Measurements from ENCODE around the gene DIO2. TPM values are rescaled to one million over a fixed set of nuclear protein-coding genes. Genes with fewer than 3 reads are reported as not detected.

The DIO2 gene
- total and polyA plus RNA-seq, 9 of the 15 experiments (the other 6 are each of a cell fraction or from before 2014, with no cell fraction given): not detected

DNA sequence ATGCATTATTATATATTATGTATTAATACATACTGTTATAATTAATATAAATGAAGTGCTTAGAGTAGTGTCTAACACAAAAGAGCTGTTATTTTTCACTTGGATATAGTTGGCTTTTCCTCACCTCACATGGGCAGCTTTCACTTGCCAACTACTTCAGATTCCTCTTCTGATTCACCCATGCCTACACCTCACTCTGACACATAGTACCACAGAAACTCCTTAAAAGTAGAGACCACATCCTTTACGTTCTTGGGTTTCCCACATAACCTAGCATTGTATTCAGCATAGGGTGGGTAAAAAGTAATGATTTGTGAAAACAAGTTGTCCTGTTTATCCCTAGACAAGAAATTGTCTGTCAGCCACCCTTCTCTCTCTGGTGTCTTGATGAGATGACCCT lies 61.0 kb downstream of the DIO2 start:
- intact Hi-C loops (cut with micrococcal nuclease): no loop called here
- Histone ChIP-seq H3K9ac (ENCODE audit: insufficient read depth in 1 of 2, low read depth in 2 of 2, low read length in 2 of 2) (no peak overlapping the region), H3K36me3 (ENCODE audit: control insufficient read depth, insufficient read depth, low read length) (no peaks in the 10 kb centered on the region), H3K27me3 (ENCODE audit: control insufficient read depth in 2 of 2, insufficient read depth in 2 of 2, low read length in 2 of 2) (no peaks in the 10 kb centered on the region), H3K79me2 (ENCODE audit: control insufficient read depth, insufficient read depth, low read length) (no peaks in the 10 kb centered on the region), H4K20me1 (replicated peaks; ENCODE audit: control insufficient read depth, insufficient read depth, low read length) (no peaks in the 10 kb centered on the region), H3K4me1 (replicated peaks in 1 of 2; ENCODE audit: control insufficient read depth in 2 of 2, insufficient read depth in 2 of 2, low read length in 2 of 2) (no peaks in the 10 kb centered on the region), H3K4me3 (no peak overlapping the region), H2AFZ (ENCODE audit: low read depth, low read length) (no peak overlapping the region), H3K9me1 (ENCODE audit: control insufficient read depth, insufficient read depth, low read length) (no peaks in the 10 kb centered on the region), H3K4me2 (ENCODE audit: insufficient read depth, low read length) (no peak overlapping the region), H3K9me3 (replicated peaks; ENCODE audit: control insufficient read depth, insufficient read depth, low read depth, low read length) (no peaks in the 10 kb centered on the region), H3K27ac (ENCODE audit: extremely low read depth, low read depth, low read length) (no peak overlapping the region)
- CTCF ChIA-PET (ENCODE audit: low intra/inter-chr PET ratio): no interaction called here
- no TSS peak for BruUV-seq (replicated peaks)
- FAIRE-seq: no peak
- no peak for ATAC-seq
- POLR2A ChIA-PET: no interaction called here
- no peak for TF ChIP-seq HES1 (IDR thresholded peaks at IDR 0.05; ENCODE audit: low read depth)
- TF ChIP-seq JUN (IDR thresholded peaks at IDR 0.05; ENCODE audit: borderline replicate concordance, low read depth, low read length): no peak
- TF ChIP-seq JUN (CRISPR knock-in tag; IDR thresholded peaks at IDR 0.05; ENCODE audit: borderline replicate concordance): no peak
- TF ChIP-seq TSC22D4 (tag; IDR thresholded peaks at IDR 0.05): no peak
- DNase-seq (ENCODE audit: extremely low read depth in 1 of 4, low spot score in 3 of 4): no peak
- in situ Hi-C loops (cut with MboI): no loop called here
- WGBS (ENCODE audit: insufficient coverage, low coverage, missing lambda C conversion rate): 0% methylated on average over 1 of the region's 1 CpG
